H1 (cell line): Measurements from ENCODE around the gene DNAJA3. TPM values are rescaled to one million over a fixed set of nuclear protein-coding genes. Genes with fewer than 3 reads are reported as not detected.

Experiments
- BCL11A ChIP-seq, 2 experiments: IDR thresholded peaks; one replicate each; pipeline ENCODE4 v1.6.1; 2011; ENCODE audit warnings: low read depth in 2 of 2, low read length in 2 of 2, mild to moderate bottlenecking in 2 of 2
- CBX5 ChIP-seq: fragments of 300-800, 300-1000 bp; sonication (generic); IDR thresholded peaks from 2 replicates; pipeline ENCODE4 v1.7.1; 2016; ENCODE audit warnings: antibody characterized with exemption, low read length, low read depth
- CHD7 ChIP-seq: fragments of 300-600 bp; sonication (generic); IDR thresholded peaks from 2 replicates; pipeline ENCODE4 v1.7.1; 2012; ENCODE audit warnings: low read length, moderate library complexity, mild to moderate bottlenecking, inconsistent platforms; ENCODE audit not compliant: insufficient replicate concordance
- CREB1 ChIP-seq: IDR thresholded peaks from 2 replicates; pipeline ENCODE4 v1.6.1; 2012; ENCODE audit warnings: inconsistent platforms
- GTF2F1 ChIP-seq: IDR thresholded peaks from 2 replicates; pipeline ENCODE4 v1.6.1; 2012; ENCODE audit warnings: low read depth, low read length, improper control_type of control experiment, borderline replicate concordance
- JUND ChIP-seq: IDR thresholded peaks from 2 replicates; pipeline ENCODE4 v1.6.1; 2011; ENCODE audit warnings: mild to moderate bottlenecking, improper control_type of control experiment, low read length
- POLR2A ChIP-seq, 2 experiments: IDR thresholded peaks; 1 replicate in 1 of 2; 2 replicates in 1 of 2; pipeline ENCODE4 v1.6.1; 2011; ENCODE audit warnings: low read depth in 2 of 2, low read length in 2 of 2, mild to moderate bottlenecking in 2 of 2; ENCODE audit errors: control extremely low read depth in 1 of 2
- POLR2AphosphoS5 ChIP-seq: IDR thresholded peaks from 2 replicates; pipeline ENCODE4 v1.6.1; 2011; ENCODE audit warnings: low read depth, low read length
- SAP30 ChIP-seq: fragments of 300-600 bp; sonication (generic); IDR thresholded peaks from 2 replicates; pipeline ENCODE4 v1.7.1; 2012; ENCODE audit warnings: low read length, moderate library complexity, mild to moderate bottlenecking, inconsistent platforms; ENCODE audit not compliant: insufficient read depth, insufficient replicate concordance
- SP1 ChIP-seq: IDR thresholded peaks from 2 replicates; pipeline ENCODE4 v1.6.1; 2011; ENCODE audit warnings: low read depth, low read length
- TAF1 ChIP-seq: IDR thresholded peaks from 2 replicates; pipeline ENCODE4 v1.6.1; 2011; ENCODE audit warnings: mild to moderate bottlenecking, low read depth, low read length
- YY1 ChIP-seq: IDR thresholded peaks from 2 replicates; pipeline ENCODE4 v1.6.1; 2011; ENCODE audit warnings: low read depth, mild to moderate bottlenecking, low read length
- polyA plus RNA-seq, 7 experiments: library from polyadenylated mRNA; depleted of rRNA in 3 of 7; stranded (reverse) in 5 of 7; unstranded in 2 of 7; fragments of >200 nt in 5 of 7; fragments of 200-250 nt in 2 of 7; gene quantifications; 1 replicate in 5 of 7; 2 replicates in 1 of 7; 4 replicates in 1 of 7; pipeline versions ENCODE4 v1.2.1 to v1.2.3, GENCODE V29; 2011 to 2013; ENCODE audit warnings: missing spikeins in 2 of 7, mixed read lengths in 2 of 7
- total RNA-seq: library from RNA; stranded (reverse); fragmentation: NEBNext Ultra II Directional; extraction: Animal tissue kit (Norgen Biotek cat#: 25700); gene quantifications from 2 replicates; pipeline ENCODE4 v1.2.1, GENCODE V29; 2021

Gene DNAJA3
- total and polyA plus RNA-seq, 2 of the 8 experiments (the other 6 are each of a cell fraction or from before 2014, with no cell fraction given): 37.3 to 59.1 TPM

- no peak for TF ChIP-seq CHD7
- TF ChIP-seq SAP30: no peak
- no peak for TF ChIP-seq BCL11A (IDR thresholded peaks at IDR 0.05; ENCODE audit: low read depth in 2 of 2, low read length in 2 of 2)
- no peak for TF ChIP-seq POLR2AphosphoS5
- TF ChIP-seq POLR2A (IDR thresholded peaks at IDR 0.05; ENCODE audit: control extremely low read depth in 1 of 2, low read depth in 2 of 2, low read length in 2 of 2): no peak
- TF ChIP-seq SP1: no peak
- no peak for TF ChIP-seq YY1
- TF ChIP-seq JUND: no peak
- TF ChIP-seq CREB1: no peak
- TF ChIP-seq CBX5: no peak
- no peak for TF ChIP-seq TAF1
- TF ChIP-seq GTF2F1: no peak
These were observed 55.9 kb downstream of the DNAJA3 start (continued) for GRCh38 chr16:4481526-4481925.
